H4 (cell line): ENCODE results near the gene LYRM9. TPM values are rescaled to one million over a fixed set of nuclear protein-coding genes. Genes with fewer than 3 reads are reported as not detected.
"Not testable (repeated sequence)": the region's sequence is repeated elsewhere in the genome, so short reads cannot be mapped to it uniquely, and the experiment has no call there.

Experiments
- DNase-seq: peaks from one replicate; pipeline ENCODE4 v3.0.0-alpha.2; 2015; ENCODE audit warnings: low spot score
- total RNA-seq: library from RNA; depleted of rRNA; stranded (reverse); fragments of >200 nt; shearing (Covaris generic); gene quantifications from 2 replicates; pipeline ENCODE4 v1.2.3, GENCODE V29; 2014; rRNA removed

The LYRM9 gene
- total RNA-seq = 3.3 and 3.9 TPM in 2 replicates

GRCh38 chr17:27892866-27893769, at the start of gene LYRM9:
LYRM9 (minus strand) TSS chr17:27893365; CDS start chr17:27882694, 10,671 bp downstream.
- peak; percentile 77 for DNase-seq

- DNase-seq = no peak
These were observed 47.6 kb upstream of the LYRM9 start for GRCh38 chr17:27940503-27941428.

DNA sequence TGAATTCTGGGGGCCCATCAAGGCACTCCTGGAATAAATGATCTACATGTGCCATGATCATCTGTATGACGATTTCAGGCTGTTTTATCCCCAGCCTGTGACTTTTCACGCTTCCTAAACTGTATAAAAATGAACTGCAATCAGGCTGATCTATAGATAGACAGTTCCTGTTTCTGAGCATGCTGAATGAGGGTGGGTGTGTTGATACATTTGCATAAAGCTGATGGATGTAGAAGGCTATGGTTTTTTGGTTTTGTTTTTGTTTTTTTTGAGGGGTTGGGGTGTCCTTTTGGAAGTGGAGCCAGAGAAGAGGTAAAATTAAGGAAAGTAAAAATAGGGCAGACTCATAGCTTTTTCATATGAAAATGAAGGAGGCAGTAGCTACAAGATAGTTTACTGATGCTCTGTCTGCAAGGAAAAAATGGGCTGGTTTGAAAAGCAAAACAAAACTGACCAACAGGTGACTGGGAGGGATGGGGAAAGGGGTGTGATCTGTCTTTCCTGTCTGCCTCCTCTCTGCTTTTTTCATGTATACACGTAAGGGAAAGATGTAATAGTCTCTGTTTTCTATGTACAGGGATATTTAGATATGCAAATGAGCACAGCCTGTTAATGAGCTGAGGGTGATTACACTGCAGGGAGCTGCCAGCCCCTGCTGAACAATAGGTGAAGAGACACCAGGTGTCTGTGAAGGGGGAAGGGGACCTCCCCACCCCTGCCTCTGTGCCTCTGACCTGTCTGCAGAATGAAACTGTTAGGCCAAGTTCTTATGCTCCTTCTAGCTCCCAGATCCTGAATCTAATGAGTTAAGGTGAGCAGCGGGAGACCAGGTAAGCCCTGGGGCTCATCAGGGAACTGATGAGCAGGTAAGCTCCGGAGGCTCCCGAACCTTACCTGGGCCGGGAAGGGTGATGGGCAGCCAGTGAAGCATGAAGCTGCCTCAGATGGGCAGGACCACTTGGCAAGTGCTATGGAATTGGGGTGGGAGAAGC, 46.6 kb upstream of the LYRM9 start:
- no peak for DNase-seq

DNA sequence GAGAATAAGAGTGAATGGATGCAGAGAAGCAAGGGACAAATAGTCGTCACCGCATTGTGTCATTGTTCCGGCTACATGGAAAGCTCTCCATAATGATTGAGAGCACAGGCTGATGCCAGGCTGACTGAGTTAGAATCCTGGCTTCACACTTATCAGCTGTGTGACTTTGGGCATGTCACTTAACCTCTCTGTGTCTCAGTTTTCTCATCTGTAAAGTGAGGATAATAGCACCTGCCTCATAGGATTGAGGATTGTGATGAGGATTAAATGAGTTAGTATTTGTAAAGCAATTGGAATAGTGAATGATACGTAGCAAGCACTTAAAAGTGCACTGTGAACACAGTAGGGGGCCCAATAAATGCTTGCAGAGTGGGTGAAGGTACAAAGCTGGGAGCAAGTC, 45.7 kb upstream of the LYRM9 start:
- no peak for DNase-seq

- DNase-seq = no peak
These were observed 45.1 kb upstream of the LYRM9 start for GRCh38 chr17:27938241-27938640.

GRCh38 chr17:27937025-27937546, 43.9 kb upstream of the LYRM9 start:
- DNase-seq = no peak

DNA sequence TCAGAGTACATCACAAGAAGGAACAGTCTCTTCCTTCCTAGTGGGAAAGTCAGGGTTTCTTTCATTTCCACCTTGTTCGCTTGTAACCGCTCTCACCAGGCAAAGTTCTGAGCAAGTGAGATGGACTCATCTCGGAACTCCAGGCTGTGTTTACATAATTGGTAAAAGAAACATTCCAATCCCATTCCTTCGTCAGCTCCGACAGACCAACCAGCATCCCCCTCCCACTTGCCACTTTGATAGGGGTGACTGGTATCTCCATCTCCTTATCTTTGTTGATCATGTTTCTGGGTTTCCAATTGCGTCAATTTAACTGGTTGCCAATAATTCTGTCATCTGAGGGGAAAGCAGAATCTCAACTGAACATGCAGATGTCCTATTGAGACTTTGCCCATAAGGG, 36.8 kb upstream of the LYRM9 start:
- no peak for DNase-seq

DNA sequence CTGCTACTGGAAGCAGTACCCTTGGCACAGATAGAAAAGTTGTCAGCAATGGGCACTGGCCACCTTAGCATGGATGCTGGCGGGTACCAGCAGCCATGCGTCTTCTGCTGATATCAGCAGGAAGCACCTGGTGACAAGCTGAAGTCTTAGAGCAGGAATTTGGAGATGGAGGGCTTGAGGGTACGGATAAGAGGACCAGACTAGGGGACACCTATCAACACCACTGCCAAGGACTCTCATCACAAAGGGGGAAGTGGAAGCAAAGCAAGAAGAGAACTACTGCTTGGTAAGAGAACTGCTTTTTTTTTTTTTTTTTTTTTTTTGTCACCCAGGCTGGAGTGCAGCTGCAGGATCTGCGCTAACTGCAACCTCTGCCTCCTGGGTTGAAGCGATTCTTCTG, 35.4 kb upstream of the LYRM9 start:
- DNase-seq = no peak

DNA sequence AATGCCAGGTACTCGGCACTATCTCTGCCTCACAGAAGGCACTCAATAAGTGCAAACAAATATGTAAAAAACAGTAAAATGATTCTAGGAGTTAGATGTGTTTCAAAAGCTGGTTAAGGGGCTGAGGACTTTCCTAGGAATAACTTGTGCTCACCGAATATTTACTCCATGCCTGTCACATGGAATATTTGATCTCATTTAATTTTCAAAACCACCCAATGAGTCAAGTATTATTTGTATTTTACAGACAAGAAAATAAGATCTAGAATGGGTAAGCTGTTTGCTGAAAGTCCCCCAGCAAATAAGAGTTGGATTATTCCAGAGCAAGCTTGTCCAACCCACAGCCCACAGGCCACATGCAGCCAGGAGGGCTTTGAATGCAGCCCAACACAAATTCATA, 34.6 kb upstream of the LYRM9 start:
- no peak for DNase-seq

DNA sequence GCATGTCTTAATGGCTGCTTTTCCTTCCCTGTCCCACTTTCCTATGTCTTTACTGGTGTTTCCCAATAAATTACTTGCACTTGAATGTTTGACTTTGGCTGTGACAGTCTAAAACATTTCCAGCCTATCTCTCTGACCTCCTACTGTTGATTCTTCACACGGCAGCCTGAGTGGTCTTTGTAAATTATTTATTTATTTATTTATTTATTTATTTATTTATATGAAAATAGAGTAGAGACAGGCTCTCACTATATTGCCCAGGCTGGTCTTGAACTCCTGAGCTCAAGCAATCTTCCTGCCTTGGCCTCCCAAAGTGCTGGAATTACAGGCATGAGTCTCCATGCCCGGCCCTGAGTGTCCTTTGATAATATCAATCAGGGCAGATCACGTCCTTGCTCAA, 28.4 kb upstream of the LYRM9 start:
- no peak for DNase-seq

DNA sequence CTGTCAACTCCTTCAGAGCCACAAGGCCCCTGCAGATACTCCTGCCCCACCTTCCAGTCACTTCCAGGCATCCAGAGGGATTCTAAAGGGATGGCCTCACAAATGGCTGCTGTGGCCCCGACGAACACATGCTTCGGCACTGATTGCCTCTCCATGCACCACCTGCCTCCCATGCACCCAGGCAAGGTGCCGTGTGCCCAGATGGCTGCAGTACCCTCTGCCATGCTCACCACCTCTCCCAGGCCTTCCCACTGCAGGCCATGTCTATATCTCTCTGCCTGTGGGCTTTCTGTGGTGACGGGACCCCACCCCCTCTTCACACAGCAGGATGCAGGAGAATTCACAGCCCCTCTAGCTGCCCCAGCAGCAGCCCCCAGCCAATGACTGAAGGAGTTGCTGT, 27.9 kb upstream of the LYRM9 start:
- DNase-seq = no peak

- DNase-seq = no peak
These were observed 27.4 kb upstream of the LYRM9 start for GRCh38 chr17:27920569-27920968.

DNA sequence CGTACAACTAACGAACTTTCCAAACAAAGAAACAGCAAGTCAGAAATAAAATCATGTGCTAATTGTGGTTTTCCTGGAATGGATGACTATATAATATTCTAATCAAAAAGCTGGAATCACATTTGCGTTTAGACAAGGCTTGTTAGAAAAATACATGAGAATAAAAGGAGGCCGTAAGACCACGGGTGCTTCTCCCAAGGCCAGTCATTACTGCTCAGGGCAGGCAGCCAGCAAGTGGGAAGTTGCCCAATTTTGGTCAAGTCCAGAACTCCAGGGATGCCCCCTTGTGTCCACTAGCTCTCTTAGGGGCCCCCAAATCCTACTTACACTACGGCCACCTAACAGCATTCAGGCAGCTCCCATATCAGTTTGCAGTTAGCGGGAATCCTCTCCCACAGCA, 25.9 kb upstream of the LYRM9 start:
- no peak for DNase-seq

DNA sequence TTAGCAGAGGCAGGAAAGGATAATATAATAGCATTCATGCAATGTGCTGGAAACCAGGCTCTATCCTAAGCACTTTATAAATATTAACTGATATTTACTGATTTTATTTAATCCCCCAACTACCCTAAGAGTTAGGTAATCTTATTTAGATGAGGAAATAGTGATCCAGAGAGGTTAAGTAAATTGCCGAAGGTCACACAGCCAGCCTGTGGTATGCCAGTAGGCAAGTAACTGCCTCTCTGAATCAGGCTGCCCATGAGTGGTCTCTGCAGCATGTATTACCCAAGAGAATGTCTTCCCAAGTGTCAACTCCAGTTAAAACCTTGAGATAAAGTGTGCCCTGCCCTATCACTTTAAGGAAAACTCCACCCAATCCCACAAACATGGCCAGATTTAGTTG, 25.3 kb upstream of the LYRM9 start:
- DNase-seq = no peak

- DNase-seq = no peak
These were observed 23.8 kb upstream of the LYRM9 start for GRCh38 chr17:27917000-27917399.

DNA sequence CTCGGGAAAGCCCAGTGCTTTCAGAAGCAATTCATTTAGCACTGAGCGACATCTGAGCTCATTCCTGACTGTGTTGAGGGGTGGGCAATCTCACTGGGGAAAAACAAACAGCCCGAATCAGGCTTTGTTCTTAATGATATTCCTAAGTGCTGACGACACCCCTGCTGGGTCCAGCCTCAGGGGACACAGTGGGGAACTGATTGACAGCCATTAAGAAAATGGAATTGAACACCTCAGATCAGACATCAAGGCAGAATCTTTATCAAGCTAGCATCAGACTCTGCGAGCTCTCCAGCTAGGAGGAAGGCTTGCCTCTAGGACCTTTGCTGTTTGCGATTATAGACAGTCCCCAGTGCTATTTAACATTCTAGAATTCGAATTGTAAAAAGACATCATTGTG, 22.5 kb upstream of the LYRM9 start:
- no peak for DNase-seq

GRCh38 chr17:27914382-27914781, 21.2 kb upstream of the LYRM9 start:
- no peak for DNase-seq

GRCh38 chr17:27912964-27913363, 19.8 kb upstream of the LYRM9 start:
- no peak for DNase-seq

- DNase-seq = not testable (repeated sequence)
These were observed 19.1 kb upstream of the LYRM9 start for GRCh38 chr17:27912299-27912698.

GRCh38 chr17:27907976-27908558, 14.9 kb upstream of the LYRM9 start:
- DNase-seq = no peak

GRCh38 chr17:27906623-27907022, 13.5 kb upstream of the LYRM9 start:
- no peak for DNase-seq
